Subcutaneous adipose tissue (tissue), 4 donors: ENCODE measurements around the gene SLC37A2. TPM values are rescaled to one million over a fixed set of nuclear protein-coding genes. Genes with fewer than 3 reads are reported as not detected.

ENCODE experiments used
- CTCF ChIP-seq: fragments of 450-650 bp; IDR thresholded peaks from one replicate; pipeline ENCODE4 v1.5.1; 2016; ENCODE audit warnings: low read depth, mild to moderate bottlenecking, control low read depth, antibody characterized with exemption, moderate library complexity
- total RNA-seq, 4 donors: library from RNA; depleted of rRNA; stranded (reverse); fragments of >200 nt; gene quantifications; one replicate each; pipeline ENCODE4 v1.1.0, GENCODE V29; 2016

The SLC37A2 gene
- total RNA-seq, 4 donors from 2014 or later = 14.7 to 59.7 (median 22.5) TPM

GRCh38 chr11:125052047-125052446 is 11.1 kb upstream of the SLC37A2 start:
- no peak for TF ChIP-seq CTCF

- no peak for TF ChIP-seq CTCF
Measured at GRCh38 chr11:125053167-125053566, 9.9 kb upstream of the SLC37A2 start.

- no peak for TF ChIP-seq CTCF
Measured at GRCh38 chr11:125055107-125055715, 7.9 kb upstream of the SLC37A2 start.

GRCh38 chr11:125056931-125057692 is 6.0 kb upstream of the SLC37A2 start:
- no peak for TF ChIP-seq CTCF

- no peak for TF ChIP-seq CTCF
Measured at GRCh38 chr11:125057693-125058016, 5.5 kb upstream of the SLC37A2 start.

GRCh38 chr11:125061281-125061680 is 1.8 kb upstream of the SLC37A2 start:
- no peak for TF ChIP-seq CTCF

- no peak for TF ChIP-seq CTCF
Measured at GRCh38 chr11:125062218-125062930, 731 bp upstream of the SLC37A2 start.
